Left lung (tissue), 10 donors: ENCODE data around the gene RAB3GAP1. TPM values are rescaled to one million over a fixed set of nuclear protein-coding genes. Genes with fewer than 3 reads are reported as not detected.

Experiments
- ATAC-seq: fragments of 200-7000 bp; cut with Tn5 transposase; one replicate; pipeline ENCODE4 v1.9.1; 2020; ENCODE audit warnings: moderate library complexity
- DNase-seq, 4 donors: peaks; one replicate each; pipeline ENCODE4 v3.0.0-alpha.2; 2013 to 2020
- H3K27ac ChIP-seq, 2 donors: fragments of 200-600 bp; sonication (generic) in 1 of 2; one replicate each; pipeline versions ENCODE4 v1.5.0 to v1.8.0; 2020 to 2021
- H3K27me3 ChIP-seq, 2 donors: fragments of 200-600 bp; sonication (generic) in 1 of 2; one replicate each; pipeline versions ENCODE4 v1.5.0 to v1.8.0; 2020 to 2021
- H3K36me3 ChIP-seq, 2 donors: fragments of 200-600 bp; sonication (generic) in 1 of 2; one replicate each; pipeline versions ENCODE4 v1.5.0 to v1.8.0; 2020 to 2021
- H3K4me1 ChIP-seq, 2 donors: fragments of 200-600 bp; one replicate each; pipeline ENCODE4 v1.8.0; 2021
- H3K4me3 ChIP-seq, 2 donors: fragments of 200-600 bp; sonication (generic) in 1 of 2; one replicate each; pipeline versions ENCODE4 v1.5.0 to v1.8.0; 2020 to 2021; ENCODE audit warnings: mild to moderate bottlenecking in 1 of 2
- H3K9me3 ChIP-seq, 2 donors: fragments of 200-600 bp; sonication (generic) in 1 of 2; one replicate each; pipeline versions ENCODE4 v1.5.0 to v1.8.0; 2020 to 2021
- CTCF ChIP-seq, 2 donors: fragments of 200-600 bp; sonication (generic) in 1 of 2; IDR thresholded peaks; one replicate each; pipeline versions ENCODE4 v1.5.0 to v1.8.0; 2021; ENCODE audit warnings: antibody characterized with exemption in 2 of 2
- intact Hi-C, 2 donors: fragments of 100-400 bp; cut with DNase I; formaldehyde crosslinking; loops; one replicate each; pipeline versions ENCODE4 v1.11.2 to v1.14.2; 2022
- polyA plus RNA-seq, 6 donors: library from polyadenylated mRNA; unstranded; fragments of 120-200 nt; gene quantifications; one replicate each; pipeline ENCODE4 v1.2.1, GENCODE V29; 2013; ENCODE audit not compliant: insufficient read length in 6 of 6
- total RNA-seq, 2 donors: library from RNA; stranded (reverse); fragmentation: NEBNext Ultra II Directional; extraction: Animal tissue kit (Norgen Biotek cat#: 25700); gene quantifications; one replicate each; pipeline ENCODE4 v1.2.1, GENCODE V29; 2021
- donor health status: DM: no; HTN: yes; CAD: no.
- donor health status: DM: no; HTN: no; CAD: no.

The RAB3GAP1 gene
- total and polyA plus RNA-seq, 8 donors = 40.2 to 68.1 (median 59.7) TPM

GRCh38 chr2:135094508-135094907, 42.4 kb downstream of the RAB3GAP1 start:
- H3K27ac ChIP-seq = no peak overlapping the region

GRCh38 chr2:135095591-135095990, 43.5 kb downstream of the RAB3GAP1 start:
- Histone ChIP-seq H3K27ac (no peak overlapping the region), H3K36me3 (peaks cover 0 to 31% of the 10 kb centered on the region in 2 donors), H3K27me3 (no peaks in the 10 kb centered on the region), H3K4me3 (no peak overlapping the region), H3K9me3 (no peaks in the 10 kb centered on the region), H3K4me1 (no peaks in the 10 kb centered on the region)
- ATAC-seq (no peak), DNase-seq (no peak)
- intact Hi-C loops = no loop called here
- TF ChIP-seq CTCF (IDR thresholded peaks at IDR 0.05) = no peak

More at GRCh38 chr2:135094508-135094907, 42.4 kb downstream of the RAB3GAP1 start:
- TF ChIP-seq CTCF (IDR thresholded peaks at IDR 0.05) = no peak
- Histone ChIP-seq H3K27me3 (no peaks in the 10 kb centered on the region), H3K4me1 (no peaks in the 10 kb centered on the region), H3K4me3 (no peak overlapping the region), H3K36me3 (peaks cover 0 to 31% of the 10 kb centered on the region in 2 donors), H3K9me3 (no peaks in the 10 kb centered on the region)
- DNase-seq = no peak
- intact Hi-C loops = no loop called here
- ATAC-seq = no peak

GRCh38 chr2:135096665-135097446, 44.8 kb downstream of the RAB3GAP1 start:
- no peak overlapping the region for H3K27ac ChIP-seq
- no peaks in the 10 kb centered on the region for H3K27me3 ChIP-seq
- no peak overlapping the region for H3K4me3 ChIP-seq
- H3K36me3 ChIP-seq = peaks cover 0 to 32% of the 10 kb centered on the region in 2 donors
- no peaks in the 10 kb centered on the region for H3K4me1 ChIP-seq
- no peaks in the 10 kb centered on the region for H3K9me3 ChIP-seq
- intact Hi-C loops = no loop called here
- TF ChIP-seq CTCF (IDR thresholded peaks at IDR 0.05) = no peak
- ATAC-seq (no peak), DNase-seq (no peak)

- Histone ChIP-seq H3K4me1 (no peaks in the 10 kb centered on the region), H3K27me3 (no peaks in the 10 kb centered on the region), H3K9me3 (no peaks in the 10 kb centered on the region), H3K4me3 (no peak overlapping the region), H3K27ac (no peak overlapping the region), H3K36me3 (peaks cover 0 to 36% of the 10 kb centered on the region in 2 donors)
- no peak for ATAC-seq
- no peak for TF ChIP-seq CTCF (IDR thresholded peaks at IDR 0.05)
- DNase-seq = no peak
- intact Hi-C loops = no loop called here
Measured at GRCh38 chr2:135097532-135098231, 45.6 kb downstream of the RAB3GAP1 start.

- H3K4me3 ChIP-seq = no peak overlapping the region
- H3K27ac ChIP-seq = no peak overlapping the region
- no peak for TF ChIP-seq CTCF (IDR thresholded peaks at IDR 0.05)
- ATAC-seq = no peak
- H3K4me1 ChIP-seq = no peaks in the 10 kb centered on the region
- intact Hi-C loops = no loop called here
- DNase-seq = no peak
- no peaks in the 10 kb centered on the region for H3K27me3 ChIP-seq
- H3K9me3 ChIP-seq = peaks cover 0 to 2% of the 10 kb centered on the region in 2 donors
- H3K36me3 ChIP-seq = peaks cover 0 to 33% of the 10 kb centered on the region in 2 donors
Measured at GRCh38 chr2:135099802-135100483, 47.9 kb downstream of the RAB3GAP1 start.
